Fibroblast of lung (primary cell): ENCODE results near the gene BCAT1. TPM values are rescaled to one million over a fixed set of nuclear protein-coding genes. Genes with fewer than 3 reads are reported as not detected.

Experiments
- DNase-seq, 2 donors: peaks; one replicate each; pipeline versions ENCODE4 v3.0.0 to v3.0.0-alpha.2; 2010; ENCODE audit warnings: low read depth in 2 of 2
- H2AFZ ChIP-seq: 2 replicates; pipeline ENCODE4 v1.5.1; 2012; ENCODE audit warnings: low read length, control low read depth, inconsistent platforms
- H3K27ac ChIP-seq: 2 replicates; pipeline ENCODE4 v1.5.1; 2011; ENCODE audit warnings: low read length, control low read depth; ENCODE audit not compliant: insufficient read depth
- H3K27me3 ChIP-seq: 2 replicates; pipeline ENCODE4 v1.5.1; 2011; ENCODE audit warnings: mild to moderate bottlenecking, low read length; ENCODE audit not compliant: control insufficient read depth, insufficient read depth
- H3K36me3 ChIP-seq: 2 replicates; pipeline ENCODE4 v1.5.1; 2011; ENCODE audit warnings: low read length; ENCODE audit not compliant: control insufficient read depth, insufficient read depth
- H3K4me1 ChIP-seq: 2 replicates; pipeline ENCODE4 v1.5.1; 2011; ENCODE audit warnings: low read length; ENCODE audit not compliant: control insufficient read depth, insufficient read depth; ENCODE audit errors: extremely low read depth
- H3K4me2 ChIP-seq: 2 replicates; pipeline ENCODE4 v1.5.1; 2011; ENCODE audit warnings: low read length, control low read depth; ENCODE audit not compliant: insufficient read depth; ENCODE audit errors: extremely low read depth
- H3K4me3 ChIP-seq, 4 experiments: fragments of 200-600 bp in 1 of 4; sonication (generic) in 1 of 4; replicated peaks in 1 of 4; 2 replicates each; pipeline ENCODE4 v1.5.1; 2011 to 2016; ENCODE audit warnings: low read length in 4 of 4, low read depth in 3 of 4, mild to moderate bottlenecking in 3 of 4, control low read depth in 2 of 4, inconsistent platforms in 1 of 4, mixed read lengths in 1 of 4; ENCODE audit not compliant: insufficient read depth in 1 of 4; ENCODE audit errors: control extremely low read depth in 1 of 4
- H3K79me2 ChIP-seq: 2 replicates; pipeline ENCODE4 v1.5.1; 2012; ENCODE audit warnings: mild to moderate bottlenecking, low read length, inconsistent platforms; ENCODE audit not compliant: control insufficient read depth, insufficient read depth
- H3K9ac ChIP-seq: 2 replicates; pipeline ENCODE4 v1.5.1; 2011; ENCODE audit warnings: mild to moderate bottlenecking, low read length, control low read depth; ENCODE audit not compliant: insufficient read depth
- H3K9me3 ChIP-seq: 2 replicates; pipeline ENCODE4 v1.5.1; 2012; ENCODE audit warnings: low read depth, low read length; ENCODE audit not compliant: control insufficient read depth, insufficient read depth
- H4K20me1 ChIP-seq: 2 replicates; pipeline ENCODE4 v1.5.1; 2011; ENCODE audit warnings: low read length; ENCODE audit not compliant: control insufficient read depth, insufficient read depth; ENCODE audit errors: extremely low read depth
- EZH2 ChIP-seq: IDR thresholded peaks from 2 replicates; pipeline ENCODE4 v1.5.1; 2012; ENCODE audit warnings: low read length, control low read depth, mild to moderate bottlenecking; ENCODE audit errors: missing control alignments
- polyA plus RNA-seq, 2 donors: library from polyadenylated mRNA; depleted of rRNA in 1 of 2; stranded (reverse) in 1 of 2; unstranded in 1 of 2; fragments of >200 nt; gene quantifications; 2 replicates each; pipeline ENCODE4 v1.2.1, GENCODE V29; 2011 to 2012; ENCODE audit warnings: missing spikeins in 1 of 2
- total RNA-seq: library from RNA; depleted of rRNA; stranded (reverse); fragments of >200 nt; gene quantifications from 2 replicates; pipeline ENCODE4 v1.2.1, GENCODE V29; 2014
- TF ChIP-seq, protein P1 (sequence below), 2 donors: IDR thresholded peaks in 1 of 2; conservative IDR thresholded peaks in 1 of 2; 1 replicate in 1 of 2; 2 replicates in 1 of 2; pipeline ENCODE4 v1.5.1; 2011 to 2012; ENCODE audit warnings: low read length in 2 of 2, control low read depth in 1 of 2, inconsistent platforms in 1 of 2, low read depth in 1 of 2, mild to moderate bottlenecking in 1 of 2

Gene BCAT1
- total and polyA plus RNA-seq, 2 donors (not counting 1 experiment from before 2014, with no cell fraction given) = 27.8 to 162 TPM

DNA sequence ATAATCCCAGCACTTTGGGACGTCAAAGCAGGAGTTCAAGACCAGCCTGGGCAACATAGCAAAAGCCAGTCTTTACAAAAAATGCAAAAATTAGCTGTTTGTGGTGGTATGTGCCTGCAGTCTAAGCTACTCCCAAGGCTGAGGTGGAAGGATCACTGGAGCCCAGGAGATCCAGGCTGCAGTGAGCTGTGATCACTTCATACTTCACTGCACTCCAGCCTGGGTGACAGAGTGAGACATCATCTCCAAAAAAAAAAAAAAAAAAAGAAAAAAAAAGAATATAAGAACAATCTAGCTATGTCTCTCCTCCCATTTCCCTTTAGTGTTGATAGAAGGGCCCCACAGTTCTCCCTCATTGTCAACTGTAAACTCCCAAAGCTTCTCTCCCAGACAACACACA is 3.5 kb upstream of the BCAT1 start:
- H3K9me3 ChIP-seq = no peaks in the 10 kb centered on the region
- no peak overlapping the region for H3K9ac ChIP-seq
- H3K4me1 ChIP-seq = peaks cover 3% of the 10 kb centered on the region
- no peak overlapping the region for H3K4me3 ChIP-seq
- H3K27me3 ChIP-seq = no peaks in the 10 kb centered on the region
- peaks cover 3% of the 10 kb centered on the region for H3K79me2 ChIP-seq
- H3K4me2 ChIP-seq = no peak overlapping the region
- H4K20me1 ChIP-seq = no peaks in the 10 kb centered on the region
- H3K36me3 ChIP-seq = no peaks in the 10 kb centered on the region
- no peak overlapping the region for H3K27ac ChIP-seq
- DNase-seq = no peak
- TF ChIP-seq, protein P1, sequence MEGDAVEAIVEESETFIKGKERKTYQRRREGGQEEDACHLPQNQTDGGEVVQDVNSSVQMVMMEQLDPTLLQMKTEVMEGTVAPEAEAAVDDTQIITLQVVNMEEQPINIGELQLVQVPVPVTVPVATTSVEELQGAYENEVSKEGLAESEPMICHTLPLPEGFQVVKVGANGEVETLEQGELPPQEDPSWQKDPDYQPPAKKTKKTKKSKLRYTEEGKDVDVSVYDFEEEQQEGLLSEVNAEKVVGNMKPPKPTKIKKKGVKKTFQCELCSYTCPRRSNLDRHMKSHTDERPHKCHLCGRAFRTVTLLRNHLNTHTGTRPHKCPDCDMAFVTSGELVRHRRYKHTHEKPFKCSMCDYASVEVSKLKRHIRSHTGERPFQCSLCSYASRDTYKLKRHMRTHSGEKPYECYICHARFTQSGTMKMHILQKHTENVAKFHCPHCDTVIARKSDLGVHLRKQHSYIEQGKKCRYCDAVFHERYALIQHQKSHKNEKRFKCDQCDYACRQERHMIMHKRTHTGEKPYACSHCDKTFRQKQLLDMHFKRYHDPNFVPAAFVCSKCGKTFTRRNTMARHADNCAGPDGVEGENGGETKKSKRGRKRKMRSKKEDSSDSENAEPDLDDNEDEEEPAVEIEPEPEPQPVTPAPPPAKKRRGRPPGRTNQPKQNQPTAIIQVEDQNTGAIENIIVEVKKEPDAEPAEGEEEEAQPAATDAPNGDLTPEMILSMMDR (conservative IDR thresholded peaks at IDR 0.05 in 1 of 2, IDR thresholded peaks at IDR 0.05 in 1 of 2; ENCODE audit: low read depth in 1 of 2, low read length in 2 of 2) = no peak
- no peak for TF ChIP-seq EZH2
- H2AFZ ChIP-seq = no peak overlapping the region

DNA sequence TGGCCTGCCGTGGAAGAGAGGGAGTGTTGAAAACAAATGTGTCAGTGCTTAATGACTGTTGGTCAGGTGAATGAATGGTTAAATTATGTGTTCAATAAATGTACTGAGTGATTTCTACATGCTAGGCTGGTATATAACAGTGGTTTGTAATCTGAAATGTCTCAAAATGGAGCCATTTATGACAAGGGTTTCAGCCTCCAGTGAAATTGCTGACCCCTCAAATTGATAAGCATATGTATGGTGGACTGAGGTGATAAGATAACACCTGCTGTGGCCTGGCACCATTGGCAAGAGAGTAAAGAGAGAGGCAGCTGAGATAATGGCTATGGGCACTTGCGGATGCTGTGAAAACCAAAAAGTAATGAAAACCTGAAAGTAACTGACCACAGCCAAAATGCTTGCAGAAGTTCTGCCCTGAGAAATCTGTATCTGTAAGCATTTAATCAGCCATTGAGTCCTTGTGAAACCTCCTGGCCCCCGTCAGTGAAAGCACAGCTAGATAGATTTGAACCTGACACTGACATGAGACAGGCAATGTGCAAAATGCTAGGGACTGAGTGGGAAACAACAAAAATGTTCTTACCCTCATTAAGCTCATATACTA is 1.4 kb upstream of the BCAT1 start:
- Histone ChIP-seq H4K20me1 (no peaks in the 10 kb centered on the region), H3K4me2 (no peak overlapping the region), H3K27ac (no peak overlapping the region), H3K79me2 (peaks cover 23% of the 10 kb centered on the region), H3K4me3 (no peak overlapping the region), H2AFZ (no peak overlapping the region), H3K27me3 (no peaks in the 10 kb centered on the region), H3K36me3 (no peaks in the 10 kb centered on the region), H3K9me3 (no peaks in the 10 kb centered on the region), H3K9ac (no peak overlapping the region), H3K4me1 (peaks cover 3% of the 10 kb centered on the region)
- no peak for DNase-seq
- TF ChIP-seq, protein P1 (conservative IDR thresholded peaks at IDR 0.05 in 1 of 2, IDR thresholded peaks at IDR 0.05 in 1 of 2; ENCODE audit: low read depth in 1 of 2, low read length in 2 of 2) = no peak
- no peak for TF ChIP-seq EZH2

DNA sequence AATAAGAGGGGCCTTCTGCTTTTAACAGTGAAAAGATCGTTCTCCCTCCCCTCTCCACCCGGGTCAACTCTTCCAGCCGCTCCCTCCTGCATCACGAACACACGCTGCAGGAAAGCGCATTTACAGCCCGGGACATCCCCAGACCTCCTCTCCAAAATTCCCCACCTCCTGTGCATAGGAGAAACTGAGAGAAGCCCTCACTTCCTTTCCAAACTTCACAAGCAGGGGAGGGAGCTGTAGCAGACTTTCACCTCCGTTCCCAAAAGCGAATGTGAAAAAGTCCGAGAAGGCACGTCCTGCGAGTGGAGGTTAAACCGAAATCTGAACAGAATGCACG is 513 bp downstream of the BCAT1 start:
- Histone ChIP-seq H3K27ac (peak overlapping the region; percentile 71), H3K4me1 (peaks cover 3% of the 10 kb centered on the region), H3K36me3 (no peaks in the 10 kb centered on the region), H3K79me2 (peaks cover 31% of the 10 kb centered on the region), H4K20me1 (no peaks in the 10 kb centered on the region), H3K9me3 (no peaks in the 10 kb centered on the region), H3K4me3 (peak overlapping the region; percentile 53 to 99 (median 73)), H2AFZ (peak overlapping the region; percentile 55), H3K9ac (peak overlapping the region; percentile 62), H3K4me2 (peak overlapping the region; percentile 88), H3K27me3 (no peaks in the 10 kb centered on the region)
- peak; percentile 45 to 61 for DNase-seq
- TF ChIP-seq, protein P1 (conservative IDR thresholded peaks at IDR 0.05 in 1 of 2, IDR thresholded peaks at IDR 0.05 in 1 of 2; ENCODE audit: low read depth in 1 of 2, low read length in 2 of 2) = no peak
- TF ChIP-seq EZH2 = no peak
